Measurements from ENCODE around the gene KLHL15.
"Not testable (repeated sequence)": the region's sequence is repeated elsewhere in the genome, so short reads cannot be mapped to it uniquely, and the experiment has no call there.

Gene KLHL15

DNA sequence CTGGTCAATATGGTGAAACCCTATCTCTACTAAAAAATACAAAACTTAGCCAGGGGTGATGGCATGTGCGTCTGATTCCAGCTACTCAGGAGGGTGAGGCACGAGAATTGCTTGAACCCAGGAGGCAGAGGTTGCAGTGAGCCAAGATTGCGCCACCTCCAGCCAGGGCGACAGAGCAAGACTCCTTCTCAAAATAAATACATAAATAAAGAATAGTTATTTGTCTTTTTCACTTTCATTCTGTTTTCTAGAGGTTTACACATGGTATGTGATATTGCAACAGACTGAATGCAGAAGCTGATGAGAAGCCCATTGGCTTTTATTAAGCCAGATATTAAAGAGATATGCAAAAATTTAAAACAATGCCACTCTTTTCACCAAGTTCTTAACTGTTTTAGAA, 8.2 kb downstream of the KLHL15 start:
- DNase-seq (ENCODE audit: low read depth) = no peak

DNA sequence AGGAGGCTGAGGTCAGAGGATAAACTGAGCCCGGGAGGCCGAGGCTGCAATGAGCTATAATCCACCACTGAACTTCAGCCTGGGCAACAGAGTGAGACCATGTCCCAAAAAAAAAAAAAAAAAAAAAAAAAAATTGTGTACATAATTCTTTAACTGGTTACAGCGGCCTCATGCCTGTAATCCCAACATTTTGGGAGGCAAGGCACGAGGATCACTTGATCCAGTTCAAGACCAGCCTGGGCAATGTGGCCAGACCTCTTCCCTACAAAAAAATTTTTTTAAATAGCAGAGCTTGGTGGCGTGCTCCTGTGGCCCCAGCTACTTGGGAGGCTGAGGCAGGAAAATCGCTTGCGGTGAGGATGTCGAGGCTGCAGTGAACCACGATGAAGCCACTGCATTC, 9.3 kb downstream of the KLHL15 start:
- DNase-seq (ENCODE audit: low read depth) = no peak

DNA sequence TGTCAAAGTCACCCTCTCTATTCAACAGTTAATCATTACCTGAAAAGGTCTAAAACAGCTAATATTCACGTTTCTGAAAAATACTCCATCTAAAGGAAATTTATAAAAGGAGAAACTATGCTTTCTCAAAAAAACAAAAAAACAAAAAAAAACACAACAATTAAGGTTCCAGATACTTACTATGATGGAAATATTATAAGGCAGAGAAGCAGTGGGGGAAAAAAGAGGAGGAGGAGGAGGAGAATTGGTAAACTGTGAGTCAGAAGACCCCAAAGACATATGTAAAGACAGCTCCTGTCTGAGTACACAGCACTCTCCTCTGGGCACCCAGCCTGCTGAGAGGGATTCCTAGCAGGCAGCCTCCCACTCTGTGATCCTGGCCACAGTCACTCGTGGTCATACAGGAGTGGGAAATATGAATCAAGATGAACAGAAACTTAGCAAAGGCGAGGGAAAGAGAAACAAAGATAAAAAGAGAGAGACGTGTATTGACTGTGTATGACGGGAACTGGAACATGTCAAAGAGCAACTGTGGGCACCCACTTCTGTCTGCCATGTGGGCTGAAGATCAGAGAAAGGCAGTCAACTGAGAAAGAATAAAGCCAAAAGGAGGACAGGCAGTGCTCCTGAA, 12.5 kb downstream of the KLHL15 start:
- no peak for DNase-seq (ENCODE audit: low read depth)

DNA sequence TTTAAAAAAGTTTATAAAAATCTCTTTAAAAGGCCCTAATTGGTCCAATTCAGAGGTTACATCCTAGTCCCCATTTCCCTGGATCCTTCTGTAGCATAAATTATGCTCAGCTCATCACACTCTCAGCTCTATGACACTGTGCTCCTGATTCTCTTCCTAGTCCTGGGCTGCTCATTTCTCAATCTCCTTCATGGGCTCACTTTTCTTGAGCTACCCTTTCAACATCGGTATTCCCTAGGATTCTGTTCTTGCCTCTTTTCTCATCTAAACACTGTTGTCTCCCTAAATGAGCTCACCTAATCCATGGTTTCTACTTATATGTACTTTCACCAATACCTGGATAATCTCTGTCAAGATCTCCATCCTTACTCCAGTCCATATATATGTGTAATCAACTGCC, 14.7 kb downstream of the KLHL15 start:
- no peak for DNase-seq (ENCODE audit: low read depth)

DNA sequence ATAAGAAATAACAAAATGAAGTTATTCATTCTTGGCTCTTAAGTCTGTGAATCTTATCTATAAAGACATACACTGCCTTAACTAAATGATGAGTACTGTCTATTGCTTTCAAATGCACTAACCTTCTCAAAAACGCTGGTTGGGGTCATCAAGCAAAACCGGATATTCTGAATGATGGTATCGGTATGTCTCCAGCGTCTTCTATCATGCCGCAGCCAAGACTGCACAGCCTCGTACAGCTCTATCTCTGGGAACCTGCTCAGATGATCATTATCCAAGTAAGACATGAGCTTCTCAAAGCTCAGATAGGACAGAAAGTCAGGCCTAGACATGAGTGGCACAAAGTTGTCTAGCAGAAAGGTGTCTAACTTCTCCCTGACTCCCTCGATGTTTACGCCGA, 21.1 kb downstream of the KLHL15 start:
- DNase-seq (ENCODE audit: low read depth) = no peak

DNA sequence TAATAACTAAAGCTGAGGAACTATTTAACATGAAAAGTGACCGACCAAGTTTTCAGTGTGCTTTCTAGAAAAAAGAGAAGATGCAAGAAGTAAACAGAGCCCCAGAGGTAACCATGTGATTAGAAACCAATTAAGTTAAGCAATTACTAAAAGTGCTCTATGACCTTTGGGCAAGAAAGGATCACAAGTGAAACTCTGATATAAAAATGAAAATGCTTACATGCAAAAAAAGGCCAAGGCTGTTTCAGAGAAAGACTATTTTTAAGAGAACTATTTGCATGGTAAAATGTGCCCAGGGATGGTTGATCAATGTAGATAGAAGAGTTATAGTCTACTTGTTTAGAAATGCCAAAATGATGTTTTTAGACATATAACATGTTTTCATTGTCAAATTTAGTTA, 22.0 kb downstream of the KLHL15 start:
- no peak for DNase-seq (ENCODE audit: low read depth)

DNA sequence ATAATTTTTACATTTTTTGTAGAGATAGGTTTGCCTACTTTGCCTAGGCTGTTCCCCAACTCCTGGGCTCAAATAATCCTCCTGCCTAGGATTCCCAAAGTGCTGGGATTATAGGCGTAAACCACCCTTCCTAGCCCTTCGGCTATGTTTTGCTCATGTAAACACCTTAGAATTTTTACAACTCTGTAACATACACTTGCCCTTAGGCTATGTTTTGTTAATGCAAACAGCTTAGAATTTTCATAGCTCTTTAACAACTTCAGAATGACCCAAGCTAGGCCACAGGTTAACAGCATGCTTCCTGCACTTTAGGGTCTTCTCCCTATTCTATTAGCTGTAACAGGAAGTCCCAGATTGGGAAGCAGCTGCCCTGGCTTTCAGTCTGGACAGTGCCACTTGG, 24.2 kb downstream of the KLHL15 start:
- no peak for DNase-seq (ENCODE audit: low read depth)

DNA sequence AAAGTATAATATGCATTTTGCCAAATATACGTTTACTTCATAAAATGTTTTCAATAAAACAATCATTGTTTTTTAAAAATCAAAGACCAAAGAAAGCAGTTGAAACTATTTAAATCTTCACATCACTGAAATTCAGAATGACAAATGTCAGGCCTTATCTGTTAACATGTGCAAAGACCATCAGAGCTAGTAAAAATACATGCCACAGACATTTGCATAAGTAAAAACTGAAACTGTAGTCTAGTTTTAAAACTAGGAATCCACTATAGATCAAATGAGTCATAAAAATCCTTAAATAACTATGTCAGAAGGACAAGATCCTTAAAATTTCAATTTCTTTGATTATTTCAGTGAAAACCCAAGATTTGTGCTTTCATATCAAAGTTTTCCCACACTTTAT, 24.8 kb downstream of the KLHL15 start:
- DNase-seq (ENCODE audit: low read depth) = no peak

DNA sequence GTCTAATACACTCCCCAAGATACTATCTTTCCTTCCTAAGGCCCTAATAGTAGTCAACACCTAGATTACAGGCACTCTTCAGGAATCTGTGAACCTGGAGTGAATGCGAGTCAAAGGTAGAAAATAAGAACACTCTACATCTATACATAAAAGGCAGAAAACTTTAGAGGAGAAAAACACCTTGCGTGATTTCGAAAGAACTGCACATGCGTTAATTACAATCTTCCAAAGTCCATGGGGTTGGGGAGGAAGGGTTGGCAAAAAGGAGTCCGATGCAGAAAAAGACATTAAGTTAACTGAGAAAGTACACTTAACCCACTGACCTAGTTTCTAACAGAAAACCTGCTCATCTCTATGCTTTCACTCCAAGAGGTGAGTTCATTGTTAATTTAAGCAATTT, 27.3 kb downstream of the KLHL15 start:
- DNase-seq (ENCODE audit: low read depth) = no peak

DNA sequence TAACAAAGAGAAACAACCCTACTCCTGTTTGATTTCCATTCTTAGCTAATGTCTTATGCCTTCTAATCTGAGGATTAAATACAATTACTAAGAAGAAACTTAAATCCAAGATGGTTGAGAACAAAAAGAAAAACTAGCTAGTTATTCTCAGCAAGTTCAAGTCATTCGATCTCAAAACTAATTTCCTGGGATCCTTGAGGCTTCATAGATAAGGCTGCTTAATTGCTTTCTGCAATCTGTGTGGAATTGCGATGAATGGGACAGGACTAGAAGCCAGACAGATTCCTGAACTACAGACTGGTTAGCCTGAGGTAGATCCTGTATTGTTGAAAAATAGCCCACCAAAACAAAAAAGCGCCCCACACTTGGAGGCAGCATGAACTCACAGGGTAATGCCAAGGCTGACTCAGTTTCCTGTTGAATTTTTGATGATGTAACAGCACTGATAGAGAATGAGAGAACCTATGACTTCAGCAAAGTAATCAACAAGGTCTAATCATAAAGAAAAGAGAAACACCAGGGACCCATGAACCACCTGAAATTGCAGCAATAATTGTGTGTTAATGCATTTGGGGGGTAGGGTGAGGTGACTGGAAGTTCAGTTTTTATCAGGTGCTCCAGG, 33.9 kb downstream of the KLHL15 start:
- no peak for DNase-seq (ENCODE audit: low read depth)

DNA sequence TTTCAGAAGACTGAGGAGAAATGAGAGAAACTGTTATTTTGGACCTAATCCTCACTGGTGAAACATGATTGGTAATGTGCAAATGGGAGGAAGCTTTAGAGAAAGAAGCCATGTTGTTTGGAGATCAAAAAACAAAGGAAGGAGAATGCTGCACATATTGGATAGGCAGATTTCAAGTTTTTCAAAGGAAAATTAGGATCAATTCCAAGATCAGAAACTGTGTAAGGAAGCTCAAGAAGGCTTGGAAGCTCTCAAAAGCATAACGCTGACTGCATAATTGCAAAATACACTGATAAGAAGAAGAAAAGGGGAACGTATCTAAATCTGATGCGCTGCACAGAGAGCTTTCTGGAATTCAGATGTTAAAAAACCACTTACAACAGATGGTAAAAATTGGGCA, 34.6 kb downstream of the KLHL15 start:
- no peak for DNase-seq (ENCODE audit: low read depth)

DNA sequence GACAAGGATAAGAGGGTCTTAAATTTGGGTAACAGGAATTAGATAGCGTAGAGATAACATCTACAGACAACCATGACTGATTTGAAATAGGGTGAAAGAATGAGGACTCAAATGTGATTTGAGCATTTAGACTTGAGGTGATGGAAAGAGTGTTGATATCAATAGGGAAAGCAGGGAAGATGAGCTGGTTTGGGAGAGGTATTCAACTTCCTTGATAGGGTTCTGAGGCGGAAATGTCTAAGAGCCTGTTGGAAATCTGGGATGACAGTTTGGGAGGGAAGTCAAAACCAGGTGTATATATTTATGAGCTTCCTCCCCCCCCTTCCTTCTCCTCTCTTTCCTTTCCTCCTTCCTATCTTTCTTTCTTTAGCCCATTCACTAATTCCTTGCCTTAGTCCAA, 36.5 kb downstream of the KLHL15 start:
- no peak for DNase-seq (ENCODE audit: low read depth)

DNA sequence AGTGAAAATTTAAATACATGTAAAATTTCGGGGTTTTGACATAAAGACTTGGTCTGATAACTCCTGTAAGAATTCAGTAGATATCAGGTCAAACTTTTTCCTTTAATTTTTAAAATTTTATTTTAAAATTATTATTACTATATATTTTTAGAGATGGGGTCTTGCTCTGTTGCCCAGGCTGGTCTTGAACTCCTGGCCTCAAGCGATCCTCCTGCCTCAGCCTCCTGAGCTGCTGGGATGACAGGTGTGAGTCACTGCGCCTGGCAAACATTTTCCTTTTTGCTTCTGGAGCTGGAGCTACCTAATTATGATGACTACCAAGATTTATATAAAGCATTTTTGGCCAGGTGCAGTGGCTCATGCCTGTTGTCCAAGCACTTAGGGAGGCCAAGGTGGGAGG, 37.3 kb downstream of the KLHL15 start:
- no peak for DNase-seq (ENCODE audit: low read depth)

DNA sequence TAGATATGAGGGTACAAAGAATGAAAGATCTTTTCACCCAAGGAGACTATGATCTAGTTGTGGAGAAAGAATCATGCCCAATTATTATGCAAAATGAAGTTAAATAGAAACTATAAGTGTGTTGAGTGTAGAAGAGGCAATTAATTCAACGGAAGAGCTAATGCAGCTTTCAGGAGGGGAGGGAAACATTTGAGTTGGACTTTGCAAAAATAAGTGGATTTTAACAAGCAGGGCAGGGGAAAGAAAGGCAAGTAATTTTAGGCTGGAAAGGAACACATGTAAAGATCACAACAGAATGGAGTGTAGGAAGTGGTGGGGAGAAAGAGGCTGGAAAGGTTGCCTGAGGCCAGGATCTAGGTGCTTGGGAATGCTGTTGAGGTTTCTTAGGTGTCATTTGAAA, 44.1 kb downstream of the KLHL15 start:
- no peak for DNase-seq (ENCODE audit: low read depth)

DNA sequence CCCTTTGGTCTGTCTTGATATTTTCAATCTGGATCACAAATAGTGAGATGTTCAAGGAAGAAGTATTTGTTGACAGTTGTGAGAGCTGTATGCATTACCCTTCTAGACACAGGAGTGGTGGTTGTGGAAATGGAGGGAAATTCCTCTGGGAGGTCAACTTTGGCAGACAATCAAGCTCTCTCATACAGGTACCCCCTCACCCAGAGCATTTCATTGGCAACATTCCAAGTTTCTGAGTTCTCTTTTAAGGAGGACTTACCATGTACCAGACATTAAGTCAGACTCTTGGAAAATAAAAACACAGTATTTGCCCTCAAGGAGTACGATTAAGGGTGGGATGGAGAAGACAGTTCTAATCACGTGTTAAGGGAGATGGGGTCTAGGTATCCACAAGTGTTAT, 45.3 kb downstream of the KLHL15 start:
- no peak for DNase-seq (ENCODE audit: low read depth)

DNA sequence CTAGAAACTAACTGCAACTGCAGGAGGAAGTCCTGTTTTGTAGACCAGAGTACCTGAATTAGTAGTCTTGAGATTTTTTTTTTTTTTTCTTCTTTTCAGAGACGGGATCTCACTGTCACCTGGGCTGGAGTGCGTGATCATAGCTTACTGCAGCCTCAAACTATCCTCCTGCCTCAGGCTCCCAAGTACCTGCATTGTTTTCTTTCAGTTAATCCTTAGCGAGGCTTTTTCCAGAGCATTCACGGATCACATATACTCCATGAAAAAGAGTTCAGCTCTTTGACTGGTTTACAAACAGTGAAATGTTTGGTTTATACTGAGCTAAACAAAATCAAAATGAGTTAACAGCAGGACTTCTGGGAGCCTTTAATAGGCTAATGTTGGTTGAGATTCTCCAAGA, 45.8 kb downstream of the KLHL15 start:
- no peak for DNase-seq (ENCODE audit: low read depth)

DNA sequence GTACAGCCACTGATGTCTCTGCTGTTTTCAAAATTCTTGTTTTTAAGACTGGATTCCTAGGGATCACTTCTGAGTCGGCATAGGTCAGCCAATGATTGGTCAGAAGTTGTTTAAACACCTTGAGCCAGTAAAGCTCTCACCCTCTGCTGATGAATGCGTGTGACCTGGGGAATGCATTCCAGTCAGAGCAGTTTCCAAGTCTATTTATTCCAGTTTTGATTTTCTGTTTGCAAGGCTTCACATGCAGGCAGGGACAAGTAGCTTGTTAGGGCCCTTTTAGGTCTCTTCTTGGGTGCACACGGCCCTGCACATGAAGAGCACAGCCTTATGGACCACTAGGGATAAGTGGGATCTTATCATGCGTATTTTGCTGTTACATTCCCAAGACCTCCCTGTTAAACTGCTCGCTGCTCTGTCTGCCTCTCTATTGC, 47.0 kb downstream of the KLHL15 start:
- no peak for DNase-seq (ENCODE audit: low read depth)

DNA sequence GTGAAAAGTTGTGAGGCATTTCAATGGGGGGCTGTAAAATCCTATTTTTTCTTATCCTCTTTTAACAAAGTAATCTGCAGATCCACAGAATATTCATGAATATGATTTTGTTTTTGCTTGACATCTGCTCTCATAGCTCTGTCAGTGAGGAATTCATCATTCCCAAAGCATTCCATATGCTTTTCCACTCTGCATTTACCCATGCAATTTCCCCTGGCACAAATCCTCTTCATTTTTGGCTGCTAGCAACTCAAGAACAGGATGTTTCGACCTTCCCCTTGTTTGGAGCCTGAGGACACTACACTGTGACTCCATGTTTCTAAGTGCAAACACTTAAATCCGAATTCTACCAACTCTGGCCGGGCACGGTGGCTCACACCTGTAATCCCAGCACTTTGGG, 48.5 kb downstream of the KLHL15 start:
- DNase-seq (ENCODE audit: low read depth) = no peak

DNA sequence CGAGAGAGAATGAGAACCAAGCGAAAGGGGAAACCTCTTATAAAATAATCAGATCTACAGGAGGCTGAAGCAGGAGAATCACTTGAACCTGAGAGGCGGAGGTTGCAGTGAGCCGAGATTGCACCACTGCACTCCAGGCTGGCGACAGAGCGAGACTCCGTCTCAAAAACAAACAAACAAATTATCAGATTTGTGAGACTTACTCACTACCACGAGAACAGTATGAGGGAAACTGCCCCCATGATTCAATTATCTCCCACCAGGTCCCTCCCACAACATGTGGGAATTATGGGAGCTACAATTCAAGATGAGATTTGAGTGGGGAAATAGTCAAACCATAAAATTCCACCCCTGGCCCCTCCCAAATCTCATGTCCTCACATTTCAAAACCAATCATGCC, 61.4 kb downstream of the KLHL15 start:
- not testable (repeated sequence) for DNase-seq (ENCODE audit: low read depth)

DNA sequence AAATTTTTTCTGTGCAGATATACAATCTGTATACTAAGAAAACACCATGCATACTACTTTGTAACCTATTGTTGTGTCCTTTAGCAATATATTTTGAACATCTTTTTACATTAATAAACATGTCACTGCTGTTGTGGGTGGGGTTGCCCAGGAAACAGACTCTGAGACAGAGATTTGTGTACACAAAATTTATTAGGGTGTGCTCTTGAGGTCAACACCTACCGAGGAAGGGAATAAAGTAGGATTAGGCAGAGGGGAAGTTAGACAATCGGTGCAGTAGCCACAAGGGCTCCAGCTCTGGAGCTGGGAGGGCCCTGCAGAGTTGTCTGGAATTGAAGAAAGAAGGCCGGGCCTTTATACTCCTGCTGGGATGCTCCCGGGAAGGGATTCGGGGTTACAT, 62.8 kb downstream of the KLHL15 start:
- no peak for DNase-seq (ENCODE audit: low read depth)

DNA sequence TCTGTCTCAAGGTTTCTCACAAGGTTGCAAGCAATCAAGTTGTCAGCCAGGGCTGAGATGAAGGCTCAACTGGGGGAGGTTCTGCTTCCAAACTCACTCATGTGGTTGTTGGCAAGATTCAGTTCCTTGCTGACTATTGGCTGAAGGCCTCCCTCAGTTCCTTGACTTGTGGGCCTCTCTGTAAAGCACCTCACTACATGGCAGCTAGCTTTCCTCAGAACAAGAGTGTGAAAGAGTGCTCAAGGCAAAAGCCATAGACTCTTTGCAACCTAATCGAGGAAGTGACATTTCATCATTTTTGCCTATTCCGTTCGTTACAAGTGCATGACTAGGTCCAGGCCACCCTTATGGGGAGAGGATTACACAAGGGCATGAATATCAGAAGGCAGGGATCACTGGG, 67.2 kb downstream of the KLHL15 start:
- DNase-seq (ENCODE audit: low read depth) = no peak

DNA sequence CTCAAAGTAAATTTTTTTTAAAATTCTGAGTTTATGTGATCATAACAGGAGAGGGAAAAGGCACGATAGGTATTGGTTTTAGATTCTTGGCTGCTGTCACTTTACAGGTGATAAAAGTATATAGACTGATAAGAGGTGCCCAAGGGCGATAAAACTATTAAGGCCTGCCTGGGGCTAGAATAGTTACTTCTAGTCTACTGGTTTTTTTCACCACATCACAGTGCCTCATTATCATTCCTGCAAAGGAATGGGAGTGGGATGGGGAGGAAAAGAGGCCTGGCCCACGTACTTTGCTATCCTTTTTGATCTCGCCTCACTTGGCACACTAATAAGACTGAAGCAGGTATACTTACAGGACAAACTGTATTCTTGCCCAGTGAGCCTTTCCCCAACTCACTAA, 72.6 kb downstream of the KLHL15 start:
- DNase-seq (ENCODE audit: low read depth) = no peak

DNA sequence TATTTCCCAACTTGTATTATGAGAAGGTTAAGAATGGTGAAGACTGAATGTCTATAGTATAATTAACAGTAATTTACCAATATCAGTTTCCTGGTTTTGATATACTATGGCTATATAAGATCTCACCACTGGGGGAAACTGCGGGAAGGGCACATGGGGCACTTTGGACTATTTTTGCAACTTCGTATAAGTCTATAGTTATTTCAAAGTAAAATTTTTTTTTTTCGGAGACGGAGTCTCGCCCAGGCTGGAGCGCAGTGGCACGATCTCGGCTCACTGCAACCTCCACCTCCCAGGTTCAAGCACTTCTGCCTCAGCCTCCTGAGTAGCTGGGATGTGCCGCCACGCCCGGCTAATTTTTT, 73.1 kb downstream of the KLHL15 start:
- DNase-seq (ENCODE audit: low read depth) = no peak

All from T follicular helper cell (primary cell).